Lung (tissue), 12 donors: ENCODE results near the gene SPTB. TPM values are rescaled to one million over a fixed set of nuclear protein-coding genes. Genes with fewer than 3 reads are reported as not detected.

Source experiments
- ATAC-seq: fragments of 200-7000 bp; cut with Tn5 transposase; one replicate; pipeline ENCODE4 v1.9.1; 2020; ENCODE audit warnings: moderate number of reproducible peaks; ENCODE audit not compliant: insufficient read depth, low FRiP score
- DNase-seq, 3 donors: peaks; one replicate each; pipeline ENCODE4 v3.0.0-alpha.2; 2013 to 2017
- H3K27ac ChIP-seq, 2 donors: one replicate each; pipeline ENCODE4 v1.5.1; 2013; ENCODE audit warnings: mild to moderate bottlenecking in 2 of 2, moderate library complexity in 2 of 2, control low read depth in 1 of 2, inconsistent platforms in 1 of 2, low read depth in 1 of 2, low read length in 1 of 2
- H3K27me3 ChIP-seq, 3 donors: one replicate each; pipeline ENCODE4 v1.5.1; 2013; ENCODE audit warnings: low read length in 2 of 3; ENCODE audit not compliant: control insufficient read depth in 3 of 3, insufficient read depth in 3 of 3
- H3K36me3 ChIP-seq, 4 donors: one replicate each; pipeline ENCODE4 v1.5.1; 2013; ENCODE audit warnings: low read length in 4 of 4, mild to moderate bottlenecking in 1 of 4, moderate library complexity in 1 of 4; ENCODE audit not compliant: control insufficient read depth in 4 of 4, insufficient read depth in 4 of 4
- H3K4me1 ChIP-seq, 5 donors: one replicate each; pipeline ENCODE4 v1.5.1; 2013; ENCODE audit warnings: low read length in 5 of 5, mild to moderate bottlenecking in 2 of 5, moderate library complexity in 1 of 5; ENCODE audit not compliant: control insufficient read depth in 5 of 5, insufficient read depth in 5 of 5
- H3K4me3 ChIP-seq: one replicate; pipeline ENCODE4 v1.5.1; 2013; ENCODE audit warnings: mild to moderate bottlenecking, control low read depth, moderate library complexity
- H3K9ac ChIP-seq, 2 donors: one replicate each; pipeline ENCODE4 v1.5.1; 2013; ENCODE audit warnings: low read length in 2 of 2, control low read depth in 1 of 2; ENCODE audit not compliant: insufficient read depth in 1 of 2
- H3K9me3 ChIP-seq, 4 donors: one replicate each; pipeline ENCODE4 v1.5.1; 2013; ENCODE audit warnings: low read length in 3 of 4, mild to moderate bottlenecking in 1 of 4, moderate library complexity in 1 of 4; ENCODE audit not compliant: control insufficient read depth in 4 of 4, insufficient read depth in 3 of 4
- WGBS, 2 donors: extraction: QIAGEN DNeasy Blood & Tissue Kit; methylation state at CpG; one replicate each; pipeline ENCODE4 v1.1.7; 2013; 5-methylcytosine and 5-hydroxymethylcytosine counted together
- polyA plus RNA-seq, 2 donors: library from polyadenylated mRNA; stranded (reverse); fragments of 200-250 nt; gene quantifications; one replicate each; pipeline ENCODE4 v1.2.1, GENCODE V29; 2013
- total RNA-seq, 2 donors: library from RNA; depleted of rRNA in 1 of 2; stranded (reverse); fragments of >200 nt in 1 of 2; gene quantifications; one replicate each; pipeline ENCODE4 v1.2.1, GENCODE V29; 2014 to 2021
- TF ChIP-seq, protein P1 (sequence below): IDR thresholded peaks from 2 replicates; pipeline ENCODE4 v1.5.1; 2012; ENCODE audit warnings: mild to moderate bottlenecking; ENCODE audit errors: control extremely low read depth, extremely low read depth
- donor health status: control.
- donor health status: control.
- donor health status: Bipolar disorder and iron deficiency.
- donor health status: healthy.
- donor health status: DM: yes; HTN: yes; CAD: no.

Gene SPTB
- total and polyA plus RNA-seq, 4 donors = 1.2 to 11.5 (median 2.1) TPM

DNA sequence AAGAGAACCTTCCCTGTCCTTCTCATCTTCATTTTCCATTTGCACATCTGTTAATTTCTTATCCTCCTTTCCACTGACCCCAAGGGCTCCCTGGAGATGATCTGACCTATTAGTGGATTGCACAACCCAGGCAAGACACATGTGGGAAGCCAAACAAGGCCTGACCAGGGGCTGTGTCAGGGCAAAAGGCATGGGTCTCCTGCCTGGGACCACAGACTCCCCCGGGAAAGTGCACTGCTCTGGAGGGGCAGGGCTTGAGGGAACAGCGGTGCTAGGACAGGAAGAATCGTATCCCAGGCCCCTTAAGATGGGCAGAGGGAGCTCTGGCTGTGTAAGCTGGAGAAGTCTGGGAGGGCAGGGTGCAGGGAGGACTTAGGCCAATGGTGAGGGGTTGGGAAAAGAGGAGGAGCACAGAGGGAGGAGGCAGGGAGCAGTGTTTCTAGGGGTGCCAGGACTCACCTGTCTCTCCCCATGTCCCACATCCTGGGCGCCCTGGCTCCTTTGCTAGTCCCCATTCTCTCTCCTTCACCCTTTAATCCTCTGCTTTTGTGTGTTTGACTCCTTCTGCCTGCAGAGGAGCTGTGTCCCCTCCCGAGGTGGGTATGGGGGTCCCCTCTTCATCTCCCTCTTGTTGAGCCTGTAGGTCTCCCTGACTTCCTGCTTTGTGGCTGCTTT lies 150.2 kb downstream of the SPTB start:
- Histone ChIP-seq H3K36me3 (peaks cover 2 to 32% (median 18%) of the 10 kb centered on the region in 4 donors), H3K27ac (no peak overlapping the region), H3K9me3 (peaks cover 0 to 3% (median 0%) of the 10 kb centered on the region in 4 donors), H3K27me3 (no peaks in the 10 kb centered on the region), H3K9ac (no peak overlapping the region), H3K4me1 (peaks cover 0 to 6% (median 3%) of the 10 kb centered on the region in 5 donors), H3K4me3 (no peak overlapping the region)
- DNase-seq = no peak
- no peak for ATAC-seq
- 76 to 80% methylated on average over 5 of the region's 5 CpGs for WGBS, 2 donors
- TF ChIP-seq, protein P1, sequence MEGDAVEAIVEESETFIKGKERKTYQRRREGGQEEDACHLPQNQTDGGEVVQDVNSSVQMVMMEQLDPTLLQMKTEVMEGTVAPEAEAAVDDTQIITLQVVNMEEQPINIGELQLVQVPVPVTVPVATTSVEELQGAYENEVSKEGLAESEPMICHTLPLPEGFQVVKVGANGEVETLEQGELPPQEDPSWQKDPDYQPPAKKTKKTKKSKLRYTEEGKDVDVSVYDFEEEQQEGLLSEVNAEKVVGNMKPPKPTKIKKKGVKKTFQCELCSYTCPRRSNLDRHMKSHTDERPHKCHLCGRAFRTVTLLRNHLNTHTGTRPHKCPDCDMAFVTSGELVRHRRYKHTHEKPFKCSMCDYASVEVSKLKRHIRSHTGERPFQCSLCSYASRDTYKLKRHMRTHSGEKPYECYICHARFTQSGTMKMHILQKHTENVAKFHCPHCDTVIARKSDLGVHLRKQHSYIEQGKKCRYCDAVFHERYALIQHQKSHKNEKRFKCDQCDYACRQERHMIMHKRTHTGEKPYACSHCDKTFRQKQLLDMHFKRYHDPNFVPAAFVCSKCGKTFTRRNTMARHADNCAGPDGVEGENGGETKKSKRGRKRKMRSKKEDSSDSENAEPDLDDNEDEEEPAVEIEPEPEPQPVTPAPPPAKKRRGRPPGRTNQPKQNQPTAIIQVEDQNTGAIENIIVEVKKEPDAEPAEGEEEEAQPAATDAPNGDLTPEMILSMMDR = no peak

DNA sequence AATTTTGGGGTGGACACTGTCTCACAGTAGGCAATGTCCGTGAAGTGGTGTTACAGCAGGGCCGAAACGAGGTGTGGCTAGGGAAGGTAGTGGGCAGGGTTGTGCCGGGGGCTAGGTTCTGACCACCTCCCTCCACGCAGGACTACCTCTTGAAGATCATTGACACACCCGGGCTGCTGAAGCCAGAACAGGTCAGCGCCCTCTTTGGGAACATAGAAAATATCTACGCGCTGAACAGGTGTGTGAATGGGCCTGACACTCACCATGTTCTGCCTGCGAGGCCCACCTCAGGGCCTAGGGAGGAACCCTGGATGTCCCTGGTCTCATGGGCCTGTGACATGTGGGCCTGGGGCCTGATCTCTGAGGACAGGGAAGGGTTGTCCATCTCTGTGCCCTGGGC lies 150.9 kb downstream of the SPTB start:
- Histone ChIP-seq H3K9me3 (peaks cover 0 to 3% (median 0%) of the 10 kb centered on the region in 4 donors), H3K27me3 (no peaks in the 10 kb centered on the region), H3K27ac (no peak overlapping the region), H3K9ac (no peak overlapping the region), H3K36me3 (peaks cover 2 to 32% (median 16%) of the 10 kb centered on the region in 4 donors), H3K4me1 (peaks cover 0 to 12% (median 4%) of the 10 kb centered on the region in 5 donors), H3K4me3 (no peak overlapping the region)
- TF ChIP-seq, protein P1 = no peak
- ATAC-seq (no peak), DNase-seq (no peak)
- WGBS, 2 donors = 95 to 97% methylated on average over 10 of the region's 10 CpGs

DNA sequence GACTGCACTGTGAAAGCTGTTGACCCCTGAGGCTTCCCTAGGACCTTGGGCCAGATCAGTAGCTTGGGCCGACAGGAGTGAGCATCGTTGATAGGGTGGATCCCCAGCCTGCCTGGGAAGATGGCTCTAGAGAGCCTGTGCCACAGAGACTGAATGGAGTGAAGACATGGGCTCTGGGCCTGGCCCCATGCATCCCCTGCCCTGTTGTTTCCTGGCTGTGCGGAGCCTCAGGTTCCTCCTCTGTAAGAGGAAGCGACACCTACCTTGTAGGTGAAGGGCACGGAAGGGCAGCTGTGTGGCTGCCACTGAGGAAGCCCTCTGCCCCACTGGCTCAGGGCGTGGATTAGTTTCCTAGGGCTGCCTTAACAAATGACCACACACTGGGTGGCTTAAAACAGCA lies 151.6 kb downstream of the SPTB start:
- Histone ChIP-seq H3K36me3 (peaks cover 2 to 32% (median 14%) of the 10 kb centered on the region in 4 donors), H3K27me3 (no peaks in the 10 kb centered on the region), H3K4me1 (peaks cover 0 to 16% (median 4%) of the 10 kb centered on the region in 5 donors), H3K27ac (no peak overlapping the region), H3K9me3 (peaks cover 0 to 3% (median 0%) of the 10 kb centered on the region in 4 donors), H3K4me3 (no peak overlapping the region), H3K9ac (no peak overlapping the region)
- no peak for DNase-seq
- ATAC-seq = no peak
- 83 to 84% methylated on average over 6 of the region's 6 CpGs for WGBS, 2 donors
- TF ChIP-seq, protein P1 = no peak
